Nucleus accumbens (tissue), 56 donors: ENCODE data around the gene ADAMTS19.
"Not testable (repeated sequence)": the region's sequence is repeated elsewhere in the genome, so short reads cannot be mapped to it uniquely, and the experiment has no call there.

Source experiments
- DNase-seq, 56 donors: peaks; one replicate each; lab custom pipeline; 2025; lab: John Stamatoyannopoulos, UW

Gene ADAMTS19

DNA sequence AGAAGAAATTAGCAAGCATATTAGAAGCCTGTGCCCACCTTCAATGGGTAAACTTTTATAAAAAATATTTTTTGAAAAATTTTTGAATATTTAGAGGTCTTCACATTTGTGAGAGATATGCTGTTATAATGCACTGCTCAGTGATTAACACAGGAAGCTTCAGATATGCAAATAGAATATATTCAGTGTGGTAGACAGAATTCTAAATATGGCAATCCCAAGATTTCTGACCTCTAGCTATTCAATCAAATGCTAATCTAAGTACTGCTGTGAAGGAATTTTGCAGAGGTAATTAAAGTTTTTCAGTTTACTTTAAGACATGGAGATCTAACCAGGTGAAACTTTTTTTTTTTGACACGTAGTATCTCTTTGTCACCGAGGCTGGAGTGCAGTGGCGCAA is 103.5 kb downstream of the ADAMTS19 start:
- no peak for DNase-seq

DNA sequence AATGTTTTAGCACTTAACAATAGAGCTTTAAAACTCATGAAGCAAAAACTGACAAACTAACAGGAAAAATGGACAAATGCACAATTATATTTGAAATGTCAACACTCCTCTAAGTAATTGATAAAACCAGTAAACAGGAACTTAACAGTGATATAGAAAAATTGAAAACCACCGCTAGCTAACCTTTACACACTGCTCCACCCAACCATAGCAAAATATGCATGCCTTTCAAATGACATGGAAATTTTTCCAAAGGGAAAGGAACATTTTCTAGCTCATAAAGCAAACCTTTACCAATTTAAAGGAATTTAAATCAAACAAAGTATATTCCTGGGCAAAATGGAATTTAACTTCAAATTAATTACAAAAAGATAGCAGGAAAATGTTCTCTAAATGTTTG is 109.2 kb downstream of the ADAMTS19 start:
- DNase-seq = no peak

DNA sequence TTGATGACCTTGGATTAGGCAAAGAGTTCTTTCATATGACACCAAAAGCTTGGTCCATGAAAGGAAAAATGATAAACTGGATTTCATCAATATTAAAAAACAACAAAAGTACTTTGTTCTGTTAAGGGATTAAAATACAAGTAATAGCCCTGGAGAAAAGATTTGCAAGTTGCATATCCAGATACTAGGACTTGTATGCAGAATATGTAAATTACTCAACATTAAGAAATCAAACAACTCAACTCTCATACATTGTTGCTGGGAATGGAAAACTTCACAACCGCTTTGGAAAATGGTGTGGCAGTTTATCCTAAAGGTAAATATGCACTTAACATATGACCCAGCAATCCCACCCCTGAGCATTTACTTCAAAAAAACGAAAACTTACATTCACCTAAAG is 112.0 kb downstream of the ADAMTS19 start:
- DNase-seq = no peak

DNA sequence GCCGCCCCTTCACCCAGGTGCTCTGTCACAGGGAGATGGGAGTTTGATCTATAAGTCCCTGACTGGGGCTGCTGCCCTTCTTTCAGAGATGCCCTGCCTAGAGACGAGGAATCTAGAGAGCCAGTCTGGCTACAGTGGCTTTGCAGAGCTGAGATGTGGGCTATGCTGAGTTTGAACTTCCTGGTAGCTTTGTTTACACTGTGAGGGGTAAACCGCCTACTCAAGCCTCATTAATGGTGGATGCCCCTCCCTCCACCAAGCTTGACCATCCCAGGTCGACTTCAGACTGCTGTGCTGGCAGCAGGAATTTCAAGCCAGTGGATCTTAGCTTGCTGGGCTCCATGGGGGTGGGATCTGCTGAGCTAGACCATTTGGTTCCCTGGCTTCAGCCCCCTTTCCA is 124.4 kb downstream of the ADAMTS19 start:
- not testable (repeated sequence) for DNase-seq

DNA sequence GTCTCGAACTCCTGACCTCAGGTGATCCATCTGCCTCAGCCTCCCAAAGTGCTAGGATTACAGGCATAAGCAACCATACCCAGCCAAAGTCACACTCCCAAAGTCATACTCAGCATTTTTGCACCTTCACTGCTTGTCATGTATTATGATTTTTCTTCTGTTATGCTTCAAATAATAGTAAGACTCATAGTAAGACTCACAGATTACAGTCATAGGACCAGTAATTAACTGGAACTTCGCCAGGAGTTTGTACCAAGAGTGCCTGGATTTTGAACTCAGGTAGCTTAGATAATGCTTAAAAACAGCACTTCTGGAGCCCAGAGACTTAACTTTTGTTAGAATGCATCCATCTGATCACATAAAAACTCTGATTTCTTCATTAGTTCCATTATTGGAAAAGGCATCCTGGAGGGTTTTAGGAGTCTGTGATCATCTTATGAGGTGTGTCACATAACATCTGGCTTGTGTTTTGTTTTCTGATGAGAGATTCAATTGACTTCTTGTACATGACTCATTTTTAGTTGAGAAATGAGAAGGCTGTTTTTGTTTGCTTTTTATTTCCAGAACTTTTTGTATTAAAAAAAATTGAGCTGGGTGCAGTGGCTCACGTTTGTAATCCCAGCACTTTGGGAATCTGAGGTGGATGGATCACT is 131.5 kb downstream of the ADAMTS19 start:
- DNase-seq = no peak

DNA sequence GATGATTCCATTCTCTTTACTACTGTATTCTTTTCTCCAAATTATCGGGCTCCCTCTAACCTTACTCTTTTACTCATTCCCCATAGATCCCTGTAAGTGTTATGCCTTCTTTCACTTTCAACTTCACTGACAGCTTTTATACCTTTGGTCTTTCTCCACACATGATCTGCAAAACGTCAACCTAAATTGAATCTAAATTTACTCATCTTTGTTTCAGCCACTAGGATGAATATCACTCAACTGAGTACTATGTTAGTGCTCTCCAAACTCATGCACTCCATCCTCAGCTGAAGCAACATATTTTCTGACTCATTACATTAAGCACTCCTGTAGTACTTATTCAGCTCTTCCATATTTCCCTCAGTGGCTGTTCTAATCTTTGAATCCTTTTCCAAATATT is 133.4 kb downstream of the ADAMTS19 start:
- DNase-seq = no peak

DNA sequence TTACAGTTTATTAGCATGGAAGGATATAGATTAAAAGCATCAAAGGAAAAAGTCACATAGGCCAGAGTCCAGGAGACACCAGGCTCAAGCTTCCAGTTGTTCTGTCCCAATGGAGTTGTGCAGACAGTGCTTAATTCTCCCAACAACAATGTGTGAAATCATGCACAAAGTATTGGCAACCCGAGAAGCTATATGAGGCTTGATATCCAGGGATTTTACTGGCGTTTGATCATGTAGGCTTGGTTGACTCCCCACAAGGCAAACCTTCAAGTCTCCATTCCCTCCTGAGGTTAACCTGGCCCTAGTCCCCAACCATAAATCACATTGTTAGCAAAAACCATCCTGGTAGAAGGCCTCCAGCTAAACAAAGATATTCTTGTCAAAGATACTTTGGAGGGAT is 141.5 kb downstream of the ADAMTS19 start:
- no peak for DNase-seq

DNA sequence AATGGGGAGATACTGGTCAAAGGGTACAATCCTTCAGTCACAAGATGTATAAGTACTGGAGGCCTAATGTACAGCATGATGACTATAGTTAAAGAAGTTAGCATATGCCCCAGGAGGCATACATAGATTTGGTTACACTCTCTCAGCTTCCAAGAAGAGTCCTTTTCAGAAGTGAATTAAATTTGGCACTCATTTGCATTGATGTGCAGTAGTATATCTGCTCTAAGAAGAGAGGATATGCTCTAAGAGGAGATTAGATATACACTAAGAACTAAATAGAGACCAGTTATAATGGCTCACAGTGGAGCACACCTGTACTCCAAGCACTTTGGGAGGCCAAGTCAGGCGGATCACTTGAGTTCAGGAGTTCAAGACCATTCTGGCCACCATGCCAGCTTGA is 148.3 kb downstream of the ADAMTS19 start:
- no peak for DNase-seq

DNA sequence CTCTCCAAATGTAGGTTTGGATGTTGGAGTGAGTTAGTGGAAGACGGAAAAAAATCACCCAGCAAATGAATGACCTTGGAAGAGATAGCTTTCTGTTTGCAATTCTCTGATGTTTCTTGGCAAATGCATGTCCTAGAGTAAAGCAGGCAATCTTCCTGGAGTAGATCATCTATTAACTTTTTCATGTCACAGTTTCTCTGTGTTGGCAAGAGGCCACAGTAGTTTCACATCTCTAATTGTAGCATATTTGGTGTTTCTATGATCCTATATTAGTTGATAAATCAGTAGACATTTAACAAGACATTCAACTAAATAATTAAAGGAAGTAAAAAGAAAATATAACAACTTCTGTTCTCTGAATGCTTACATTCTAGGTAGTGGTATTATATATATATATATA is 149.6 kb downstream of the ADAMTS19 start:
- no peak for DNase-seq

DNA sequence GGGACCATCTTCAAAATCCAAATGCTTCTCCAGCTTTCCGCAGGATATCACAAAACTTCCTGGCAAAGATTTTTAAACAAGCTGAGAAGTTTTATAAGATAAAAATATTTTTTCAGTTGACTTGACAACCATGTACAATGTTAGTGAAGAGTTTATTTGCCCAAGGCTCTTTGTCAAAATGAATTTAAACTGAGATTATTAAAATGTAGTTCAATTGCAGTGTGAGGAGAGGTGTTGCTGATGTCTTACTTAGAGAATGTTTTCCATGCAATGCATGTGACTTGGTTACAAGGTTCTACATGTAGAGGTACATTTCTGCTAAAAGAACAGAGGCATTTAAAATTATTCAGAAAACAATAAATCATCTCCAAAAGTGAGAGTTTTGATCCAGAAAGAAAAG is 156.4 kb downstream of the ADAMTS19 start:
- DNase-seq = no peak

DNA sequence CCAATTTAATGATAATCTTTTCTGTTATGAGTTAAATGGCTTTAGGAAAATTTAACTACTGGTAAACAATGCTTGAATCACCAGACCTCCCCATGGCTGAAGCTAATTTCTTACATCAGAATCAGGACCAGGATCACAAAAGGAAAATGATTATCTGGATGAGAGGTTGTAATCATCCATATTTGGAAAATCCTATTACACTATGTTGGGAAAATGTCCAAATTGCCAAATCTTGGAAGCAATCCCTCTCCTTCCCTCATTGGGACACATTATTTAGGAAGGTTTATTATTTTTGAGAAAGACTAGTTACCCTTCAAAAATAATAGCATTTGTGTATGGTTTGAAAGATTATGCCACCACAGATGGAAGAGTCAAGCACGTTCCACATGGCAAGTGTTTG is 157.1 kb downstream of the ADAMTS19 start:
- no peak for DNase-seq

DNA sequence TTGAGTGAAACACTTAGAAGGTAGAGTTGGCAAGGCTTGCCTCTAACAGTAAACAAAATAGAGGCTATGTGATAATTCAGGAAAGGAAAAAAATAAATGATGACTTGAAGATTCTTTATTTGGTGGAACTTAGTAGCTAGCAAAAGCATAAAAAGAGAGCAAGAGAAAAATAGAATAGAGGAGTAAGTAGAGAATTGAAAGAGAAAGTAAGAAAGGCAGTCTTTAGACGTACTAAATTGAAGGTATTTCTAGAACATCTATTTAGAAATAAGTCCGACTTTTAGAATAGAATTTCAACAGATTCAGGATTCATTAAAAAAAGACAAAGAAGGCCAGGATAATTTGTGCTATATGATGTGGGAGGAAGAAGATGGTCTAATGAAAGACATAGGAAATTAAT is 159.7 kb downstream of the ADAMTS19 start:
- no peak for DNase-seq

DNA sequence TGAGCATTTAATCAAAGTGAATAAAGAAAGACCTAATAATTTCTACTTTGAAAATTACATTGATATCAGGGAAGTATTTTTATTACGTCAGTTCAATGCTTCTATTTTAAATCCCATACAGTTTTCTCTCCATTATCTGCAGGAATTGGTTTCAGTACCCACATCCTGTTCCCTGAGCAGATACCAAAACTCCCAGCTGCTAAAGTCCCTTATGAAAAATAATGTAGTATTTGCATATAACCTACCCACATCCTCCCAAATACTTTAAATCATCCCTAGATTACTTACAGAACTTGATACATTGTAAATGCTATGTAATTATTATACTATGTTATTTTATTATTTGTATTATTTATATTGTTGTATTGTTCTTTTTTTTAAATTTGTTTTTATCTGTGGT is 162.4 kb downstream of the ADAMTS19 start:
- no peak for DNase-seq

DNA sequence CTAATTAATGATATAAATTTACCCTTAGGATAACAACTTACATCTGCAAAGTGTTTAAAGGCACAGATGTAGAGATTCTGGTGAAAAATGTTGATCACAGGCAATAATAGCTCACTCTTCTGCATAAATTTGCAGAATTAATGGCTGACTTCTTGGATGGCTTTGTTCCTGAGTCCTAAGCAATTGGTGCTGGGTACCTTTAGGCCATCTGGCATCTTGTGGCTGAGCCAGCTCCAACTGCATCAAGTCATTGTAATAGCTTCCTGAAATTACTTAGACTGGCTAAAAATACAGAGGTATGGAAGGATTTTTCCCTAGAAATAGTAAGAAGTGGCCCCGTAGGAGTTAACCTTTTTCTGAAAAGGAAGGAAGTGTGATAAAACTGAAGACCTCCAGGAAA is 169.5 kb downstream of the ADAMTS19 start:
- no peak for DNase-seq

DNA sequence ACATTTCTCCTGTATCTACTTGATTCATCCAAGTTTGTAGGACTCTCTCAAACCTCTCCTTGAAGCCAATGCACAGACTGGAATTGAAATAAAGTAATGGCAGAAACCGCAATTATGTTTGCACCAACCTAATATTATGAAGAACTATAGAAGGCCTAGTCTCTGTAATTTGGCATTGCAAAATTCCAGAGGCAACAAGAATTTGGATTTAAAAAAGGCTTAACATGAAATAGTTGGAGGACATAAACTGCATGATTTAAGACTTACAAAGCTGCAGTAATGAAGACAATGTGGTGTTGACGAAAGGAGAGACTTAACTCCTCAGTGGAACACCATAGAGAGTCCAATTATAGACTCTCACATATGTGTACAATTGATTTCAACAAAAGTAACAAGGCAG is 170.0 kb downstream of the ADAMTS19 start:
- no peak for DNase-seq

DNA sequence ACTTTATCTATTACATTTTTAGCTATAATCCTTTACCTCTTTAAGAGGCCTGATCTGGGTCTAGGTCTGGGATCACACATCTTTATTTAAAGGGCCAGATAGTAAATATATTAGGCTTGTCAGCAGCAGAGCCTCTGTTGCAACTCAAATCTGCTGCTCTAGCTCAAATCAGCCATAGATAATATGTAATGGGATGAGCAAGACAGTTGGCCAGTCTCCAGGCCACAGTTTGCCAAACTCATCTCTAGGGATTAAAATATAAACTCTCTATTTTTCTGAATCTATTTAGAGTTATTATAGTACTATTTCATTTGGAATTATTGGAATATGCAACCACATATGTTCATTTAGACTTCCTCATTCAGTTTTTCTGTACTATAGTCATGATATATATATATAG is 171.9 kb downstream of the ADAMTS19 start:
- no peak for DNase-seq

DNA sequence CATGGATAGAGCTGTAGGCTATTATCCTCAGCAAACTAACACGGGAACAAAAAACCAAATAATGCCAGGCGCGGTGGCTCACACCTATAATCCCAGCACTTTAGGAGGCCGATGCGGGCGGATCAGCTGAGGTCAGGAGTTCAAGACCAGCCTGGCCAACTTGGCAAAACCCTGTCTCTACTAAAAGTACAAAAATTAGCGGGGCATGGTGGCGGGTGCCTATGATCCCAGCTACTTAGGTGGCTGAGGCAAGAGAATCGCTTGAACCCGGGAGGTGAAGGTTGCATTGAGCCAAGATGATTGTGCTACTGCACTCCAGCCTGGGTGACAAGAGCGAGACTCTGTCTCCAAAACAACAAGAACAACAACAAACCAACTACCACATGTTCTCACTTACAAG is 177.4 kb downstream of the ADAMTS19 start:
- not testable (repeated sequence) for DNase-seq

DNA sequence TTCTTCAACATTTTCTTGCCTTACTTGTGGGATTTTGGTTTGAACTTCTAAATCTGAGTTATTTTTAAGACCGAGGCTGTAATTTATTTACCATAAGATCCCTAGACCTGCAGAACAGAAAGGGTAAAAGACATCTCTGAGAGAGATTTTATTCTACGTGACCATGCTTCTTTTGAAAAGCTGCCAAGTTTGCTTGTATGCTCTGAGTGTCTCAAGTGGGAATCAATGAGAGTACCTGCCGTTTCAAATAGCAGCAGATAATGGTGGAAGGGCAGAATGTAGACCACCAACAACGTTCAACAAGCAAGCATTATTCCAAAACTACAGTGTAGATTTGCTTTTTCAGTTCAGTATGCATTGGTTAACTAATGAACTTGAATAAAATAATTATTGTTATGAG is 179.2 kb downstream of the ADAMTS19 start:
- no peak for DNase-seq

DNA sequence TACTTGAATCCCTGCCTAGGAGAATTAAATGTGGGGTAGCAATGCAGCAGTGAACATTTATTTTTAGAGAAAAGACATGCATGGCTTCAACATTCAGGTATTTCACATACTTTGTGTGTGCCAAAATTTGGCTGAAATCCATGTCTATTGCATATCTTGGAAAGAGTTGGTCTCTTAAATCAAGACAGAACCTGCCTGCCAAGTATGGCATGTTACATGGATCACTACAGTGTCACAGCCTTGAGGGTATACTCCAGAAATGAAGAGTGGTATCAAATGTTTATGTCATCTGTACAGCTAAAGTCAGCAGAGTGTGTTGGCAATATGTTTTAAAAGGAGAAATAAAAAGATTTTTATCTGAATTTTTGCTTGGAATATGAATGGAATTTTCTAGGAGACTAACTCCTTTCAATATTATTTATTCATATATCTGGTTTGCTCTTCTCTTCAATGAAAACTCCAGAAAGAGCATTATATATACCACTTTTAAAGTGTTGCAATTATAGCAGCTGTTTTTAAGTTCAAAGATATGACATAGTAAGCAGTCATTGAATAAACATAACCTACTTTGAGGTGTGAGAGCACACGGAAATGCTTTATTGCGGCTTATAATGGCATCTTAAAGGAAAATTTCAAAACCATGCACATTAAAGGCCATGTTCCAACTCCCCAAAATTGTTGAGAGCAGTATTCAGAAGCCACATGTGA is 192.4 kb downstream of the ADAMTS19 start:
- no peak for DNase-seq

DNA sequence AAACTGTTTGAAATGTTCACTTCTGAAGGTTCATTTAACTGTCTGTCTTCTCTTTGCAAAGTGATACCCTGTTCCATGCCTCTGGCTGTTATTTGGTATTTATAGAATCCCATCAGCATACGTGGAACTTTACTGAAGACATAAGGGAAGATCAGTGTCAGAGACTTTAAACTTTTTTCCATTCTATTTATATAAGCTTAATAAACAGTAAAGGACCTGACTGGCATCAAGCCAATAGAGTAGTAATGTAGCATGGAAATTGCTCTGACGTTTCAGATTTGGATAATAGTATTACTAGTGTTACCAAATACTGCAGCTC is 192.9 kb downstream of the ADAMTS19 start:
- DNase-seq = no peak

DNA sequence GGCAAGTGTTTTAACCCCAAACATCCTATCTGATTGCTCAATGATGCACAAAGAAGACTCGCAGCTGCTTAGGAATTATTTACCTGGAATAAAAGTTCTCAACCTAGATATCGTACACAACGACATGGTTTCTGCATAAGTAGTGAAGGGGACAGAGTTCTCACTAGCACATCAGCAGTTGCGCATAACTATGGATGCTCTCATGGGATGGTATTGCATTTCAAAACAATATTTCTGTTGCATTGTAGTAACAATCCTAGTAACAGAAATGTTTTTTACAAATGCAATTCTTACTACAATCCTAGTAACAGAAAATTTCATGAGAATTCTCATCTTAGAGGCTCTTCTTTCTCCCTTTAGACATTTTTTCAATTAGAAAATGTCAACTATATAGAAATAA is 193.3 kb downstream of the ADAMTS19 start:
- no peak for DNase-seq

DNA sequence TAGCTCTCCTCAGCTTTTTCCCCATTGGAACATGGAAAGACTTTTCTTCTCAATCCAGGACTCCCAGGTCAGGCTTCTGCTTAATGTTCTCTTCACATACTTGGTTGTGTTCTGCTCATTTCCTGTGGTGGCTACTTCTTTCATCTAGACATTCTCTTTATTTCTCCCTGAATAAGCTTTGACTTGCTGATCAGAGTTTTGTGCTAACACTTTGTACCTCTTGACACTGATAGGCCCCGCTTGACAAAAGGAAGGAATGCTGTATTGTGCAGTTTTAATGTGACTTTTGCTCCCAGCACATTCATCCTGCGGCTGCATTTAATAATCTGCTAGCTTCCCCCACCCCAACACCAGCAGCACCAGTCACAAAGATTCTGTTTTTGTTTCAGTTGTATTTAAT is 196.9 kb downstream of the ADAMTS19 start:
- DNase-seq = no peak

DNA sequence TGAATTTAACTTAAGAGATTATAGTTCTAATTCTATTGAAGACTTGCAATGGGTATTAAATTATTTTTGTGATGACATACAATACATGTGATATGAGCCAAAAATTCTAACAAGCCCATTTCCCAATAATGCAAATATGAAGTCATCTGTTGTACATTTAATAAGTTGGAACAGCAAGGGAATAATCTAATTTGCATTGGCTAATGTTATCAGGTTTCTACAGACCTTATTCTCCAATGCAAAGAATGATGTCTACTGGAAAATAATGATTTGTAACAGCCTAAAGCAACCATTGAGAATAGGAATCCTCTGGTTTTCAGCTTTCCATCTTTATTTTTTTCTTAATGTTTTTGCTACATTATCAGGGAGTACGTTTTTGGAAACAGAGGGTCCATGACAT is 198.7 kb downstream of the ADAMTS19 start:
- no peak for DNase-seq
